ENCODE results near the gene ANAPC5. TPM values are rescaled to one million over a fixed set of nuclear protein-coding genes. Genes with fewer than 3 reads are reported as not detected.

Gene ANAPC5
- polyA plus RNA-seq, 3 donors: 67.3 to 161 (median 114) TPM

- Histone ChIP-seq H3K36me3 (replicated peaks in 1 of 2; ENCODE audit: control insufficient read depth in 1 of 2, insufficient read depth in 2 of 2, low read length in 2 of 2) (peaks cover 60 to 71% of the 10 kb centered on the region in 2 donors), H3K4me1 (ENCODE audit: control insufficient read depth in 1 of 2, insufficient read depth in 2 of 2, low read length in 2 of 2) (peaks cover 20 to 22% of the 10 kb centered on the region in 2 donors), H2AFZ (ENCODE audit: insufficient read depth, low read depth, low read length, poor library complexity, severe bottlenecking) (no peak overlapping the region), H3K27me3 (ENCODE audit: control insufficient read depth in 2 of 2, insufficient read depth in 2 of 2, low read length in 2 of 2) (no peaks in the 10 kb centered on the region), H3K79me2 (ENCODE audit: insufficient read depth, low read length) (peaks cover 72% of the 10 kb centered on the region), H3K4me2 (replicated peaks; ENCODE audit: extremely low read depth, low read length, poor library complexity, severe bottlenecking) (no peak overlapping the region), H4K20me1 (ENCODE audit: insufficient read depth, low read length) (peaks cover 60% of the 10 kb centered on the region), H3K9ac (ENCODE audit: insufficient read depth, low read length, poor library complexity, severe bottlenecking) (no peak overlapping the region), H3K9me3 (replicated peaks in 1 of 2; ENCODE audit: control insufficient read depth in 1 of 2, insufficient read depth in 1 of 2, low read length in 2 of 2) (no peaks in the 10 kb centered on the region), H3K27ac (ENCODE audit: low read depth in 1 of 2, low read length in 2 of 2) (peak overlapping the region in 1 of 2 donors; percentile 62), H3K4me3 (replicated peaks in 1 of 3; ENCODE audit: low read depth in 2 of 3, low read length in 3 of 3) (no peak overlapping the region)
- Mint-ChIP-seq H3K27me3 (ENCODE audit: low read depth in 3 of 3) (peaks cover 0 to 4% (median 2%) of the 10 kb centered on the region in 3 donors), H3K27ac (peak overlapping the region; percentile 60 to 87 (median 79)), H3K9me3 (peaks cover 0 to 13% (median 5%) of the 10 kb centered on the region in 7 donors), H3K36me3 (peaks cover 60 to 81% of the 10 kb centered on the region in 2 donors), H3K4me3 (no peak overlapping the region), H3K4me1 (peaks cover 26% of the 10 kb centered on the region)
- WGBS (ENCODE audit: insufficient coverage): 98% methylated on average over 7 of the region's 14 CpGs
- TF ChIP-seq CTCF (IDR thresholded peaks at IDR 0.05): no peak
- intact Hi-C loops (cut with micrococcal nuclease): loop anchor here in 1 of 2 donors (10.0 kb wide), 1 partner anchor 151 kb away; no protein-coding TSS in a partner anchor
- DNase-seq: no peak
Measured at GRCh38 chr12:121273364-121273896, 78.8 kb downstream of the ANAPC5 start.

GRCh38 chr12:121267822-121268221 lies 84.4 kb downstream of the ANAPC5 start:
- no peaks in the 10 kb centered on the region for H3K9me3 ChIP-seq (replicated peaks in 1 of 2; ENCODE audit: control insufficient read depth in 1 of 2, insufficient read depth in 1 of 2, low read length in 2 of 2)
- no peak for DNase-seq
- Mint-ChIP-seq H3K27me3 (ENCODE audit: low read depth in 3 of 3) (peaks cover 0 to 1% (median 0%) of the 10 kb centered on the region in 3 donors), H3K9me3 (peaks cover 0 to 2% (median 0%) of the 10 kb centered on the region in 7 donors), H3K4me3 (no peak overlapping the region), H3K27ac (no peak overlapping the region), H3K36me3 (peaks cover 67 to 90% of the 10 kb centered on the region in 2 donors), H3K4me1 (no peaks in the 10 kb centered on the region)
- no peak overlapping the region for H3K4me2 ChIP-seq (replicated peaks; ENCODE audit: extremely low read depth, low read length, poor library complexity, severe bottlenecking)
- no CpG with 5 or more reads among the region's 1 CpG for WGBS (ENCODE audit: insufficient coverage)
- H4K20me1 ChIP-seq (ENCODE audit: insufficient read depth, low read length): peaks cover 90% of the 10 kb centered on the region
- H3K79me2 ChIP-seq (ENCODE audit: insufficient read depth, low read length): peaks cover 34% of the 10 kb centered on the region
- H3K27ac ChIP-seq (ENCODE audit: low read depth in 1 of 2, low read length in 2 of 2): no peak overlapping the region
- no peaks in the 10 kb centered on the region for H3K27me3 ChIP-seq (ENCODE audit: control insufficient read depth in 2 of 2, insufficient read depth in 2 of 2, low read length in 2 of 2)
- H2AFZ ChIP-seq (ENCODE audit: insufficient read depth, low read depth, low read length, poor library complexity, severe bottlenecking): no peak overlapping the region
- TF ChIP-seq CTCF (IDR thresholded peaks at IDR 0.05): no peak
- no peak overlapping the region for H3K4me3 ChIP-seq (replicated peaks in 1 of 3; ENCODE audit: low read depth in 2 of 3, low read length in 3 of 3)
- no peak overlapping the region for H3K9ac ChIP-seq (ENCODE audit: insufficient read depth, low read length, poor library complexity, severe bottlenecking)
- no peaks in the 10 kb centered on the region for H3K4me1 ChIP-seq (ENCODE audit: control insufficient read depth in 1 of 2, insufficient read depth in 2 of 2, low read length in 2 of 2)
- intact Hi-C loops (cut with micrococcal nuclease): no loop called here
- H3K36me3 ChIP-seq (replicated peaks in 1 of 2; ENCODE audit: control insufficient read depth in 1 of 2, insufficient read depth in 2 of 2, low read length in 2 of 2): peaks cover 88 to 98% of the 10 kb centered on the region in 2 donors
